A549 (cell line): Measurements from ENCODE around the gene NAV3.

Experiments used
- MAFK ChIP-seq: fragments of 450-650 bp; IDR thresholded peaks from 2 replicates; pipeline ENCODE4 v1.6.1; 2014; ENCODE audit not compliant: partially characterized antibody
- RCOR1 ChIP-seq: fragments of 150-350 bp; IDR thresholded peaks from 2 replicates; pipeline ENCODE4 v1.6.1; 2014; ENCODE audit warnings: antibody characterized with exemption, low read length, low read depth
- TF ChIP-seq, protein P1 (sequence below): fragments of >200 bp; sonication (Bioruptor Twin); formaldehyde crosslinking; IDR thresholded peaks from 3 replicates; pipeline ENCODE4 v1.5.1; 2016

- TF ChIP-seq RCOR1, result no peak
- no peak for TF ChIP-seq MAFK
- TF ChIP-seq, protein P1, sequence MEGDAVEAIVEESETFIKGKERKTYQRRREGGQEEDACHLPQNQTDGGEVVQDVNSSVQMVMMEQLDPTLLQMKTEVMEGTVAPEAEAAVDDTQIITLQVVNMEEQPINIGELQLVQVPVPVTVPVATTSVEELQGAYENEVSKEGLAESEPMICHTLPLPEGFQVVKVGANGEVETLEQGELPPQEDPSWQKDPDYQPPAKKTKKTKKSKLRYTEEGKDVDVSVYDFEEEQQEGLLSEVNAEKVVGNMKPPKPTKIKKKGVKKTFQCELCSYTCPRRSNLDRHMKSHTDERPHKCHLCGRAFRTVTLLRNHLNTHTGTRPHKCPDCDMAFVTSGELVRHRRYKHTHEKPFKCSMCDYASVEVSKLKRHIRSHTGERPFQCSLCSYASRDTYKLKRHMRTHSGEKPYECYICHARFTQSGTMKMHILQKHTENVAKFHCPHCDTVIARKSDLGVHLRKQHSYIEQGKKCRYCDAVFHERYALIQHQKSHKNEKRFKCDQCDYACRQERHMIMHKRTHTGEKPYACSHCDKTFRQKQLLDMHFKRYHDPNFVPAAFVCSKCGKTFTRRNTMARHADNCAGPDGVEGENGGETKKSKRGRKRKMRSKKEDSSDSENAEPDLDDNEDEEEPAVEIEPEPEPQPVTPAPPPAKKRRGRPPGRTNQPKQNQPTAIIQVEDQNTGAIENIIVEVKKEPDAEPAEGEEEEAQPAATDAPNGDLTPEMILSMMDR, result no peak
Observed at GRCh38 chr12:77999074-77999715, 168.5 kb downstream of the NAV3 start.
